PC-3 (cell line): ENCODE results near the gene CCDC54. TPM values are rescaled to one million over a fixed set of nuclear protein-coding genes. Genes with fewer than 3 reads are reported as not detected.

ENCODE experiments used
- ATAC-seq: fragments of 200-7000 bp; cut with Tn5 transposase; 2 replicates; pipeline ENCODE4 v1.9.1; 2020; ENCODE audit warnings: mild to moderate bottlenecking, moderate library complexity
- BruUV-seq: library from RNA; stranded (reverse); fragments of 400-500 nt; replicated peaks from 2 replicates; lab custom pipeline; 2021; lab: Mats Ljungman, UMichigan
- CTCF ChIA-PET: fragments of 300-600 bp; sonication (Branson Sonifier 250); formaldehyde crosslinking; loops from one replicate; lab custom pipeline; 2022; ENCODE audit warnings: antibody characterized with exemption; lab: Charles Lee
- POLR2A ChIA-PET: fragments of 300-600 bp; sonication (Branson Sonifier 250); formaldehyde crosslinking; loops from one replicate; lab custom pipeline; 2022; ENCODE audit warnings: antibody characterized with exemption; ENCODE audit not compliant: unreplicated experiment; lab: Charles Lee
- DNase-seq: peaks from one replicate; pipeline ENCODE4 v3.0.0-alpha.2; 2015
- H2AFZ ChIP-seq: fragments of 300-600 bp; sonication (generic); 2 replicates; pipeline ENCODE4 v1.6.0; 2016; ENCODE audit warnings: antibody characterized with exemption, low read length
- H3F3A ChIP-seq: fragments of 300-600 bp; sonication (generic); one replicate; pipeline ENCODE4 v1.6.0; 2017; ENCODE audit warnings: antibody characterized with exemption, low read length, control low read depth, mild to moderate bottlenecking; ENCODE audit not compliant: unreplicated experiment
- H3K27ac ChIP-seq: fragments of 300-600 bp; sonication (generic); 2 replicates; pipeline ENCODE4 v1.5.1; 2016; ENCODE audit warnings: mild to moderate bottlenecking, low read length
- H3K27me3 ChIP-seq: fragments of 300-600 bp; sonication (generic); 2 replicates; pipeline ENCODE4 v1.6.1; 2016; ENCODE audit warnings: low read length, mixed read lengths
- H3K36me3 ChIP-seq: fragments of 300-600 bp; sonication (generic); 2 replicates; pipeline ENCODE4 v1.6.1; 2016; ENCODE audit warnings: low read depth, mixed run types, low read length, mixed read lengths
- H3K4me1 ChIP-seq: fragments of 300-600 bp; sonication (generic); 2 replicates; pipeline ENCODE4 v1.5.1; 2016; ENCODE audit warnings: low read length; ENCODE audit not compliant: insufficient read depth
- H3K4me2 ChIP-seq: fragments of 300-600 bp; sonication (generic); 2 replicates; pipeline ENCODE4 v1.6.0; 2016; ENCODE audit warnings: low read length
- H3K4me3 ChIP-seq: fragments of 300-600 bp; sonication (generic); 2 replicates; pipeline ENCODE4 v1.5.1; 2016; ENCODE audit warnings: mild to moderate bottlenecking, low read length, mixed read lengths
- H3K79me2 ChIP-seq: fragments of 300-600 bp; sonication (generic); 2 replicates; pipeline ENCODE4 v1.6.1; 2017; ENCODE audit warnings: low read length, mixed read lengths
- H3K9ac ChIP-seq: fragments of 300-600 bp; sonication (generic); 2 replicates; pipeline ENCODE4 v1.6.0; 2016; ENCODE audit warnings: mild to moderate bottlenecking, low read length
- H3K9me2 ChIP-seq: fragments of 300-600 bp; sonication (generic); replicated peaks from 2 replicates; pipeline ENCODE4 v1.6.1; 2016; ENCODE audit warnings: mixed run types, low read length, mixed read lengths
- H3K9me3 ChIP-seq: fragments of 300-600 bp; sonication (generic); 2 replicates; pipeline ENCODE4 v1.6.1; 2016; ENCODE audit warnings: low read length, mixed read lengths
- H4K20me1 ChIP-seq: fragments of 300-600 bp; sonication (generic); 2 replicates; pipeline ENCODE4 v1.6.1; 2016; ENCODE audit warnings: low read length, mixed read lengths
- EZH2 ChIP-seq: fragments of 300-600 bp; sonication (generic); IDR thresholded peaks from one replicate; pipeline ENCODE4 v1.6.1; 2017; ENCODE audit warnings: antibody characterized with exemption, mild to moderate bottlenecking, low read length; ENCODE audit not compliant: unreplicated experiment
- EZH2phosphoT487 ChIP-seq: fragments of 300-600 bp; sonication (generic); IDR thresholded peaks from 2 replicates; pipeline ENCODE4 v1.6.1; 2018; ENCODE audit warnings: mild to moderate bottlenecking, antibody characterized with exemption, low read length, borderline replicate concordance
- intact Hi-C: fragments of 100-400 bp; cut with micrococcal nuclease; formaldehyde crosslinking; loops from 2 replicates; pipeline ENCODE4 v1.9.0; 2023
- total RNA-seq: library from RNA; depleted of rRNA; stranded (reverse); fragments of >200 nt; gene quantifications from 2 replicates; pipeline ENCODE4 v1.2.3, GENCODE V29; 2014
- TF ChIP-seq, protein P1 (sequence below): fragments of 300-600 bp; sonication (generic); conservative IDR thresholded peaks from 2 replicates; pipeline ENCODE4 v1.5.1; 2017; ENCODE audit warnings: antibody characterized with exemption, low read depth, mild to moderate bottlenecking, low read length

Gene CCDC54
- total RNA-seq, 1 experiment from 2014 or later: not detected

DNA sequence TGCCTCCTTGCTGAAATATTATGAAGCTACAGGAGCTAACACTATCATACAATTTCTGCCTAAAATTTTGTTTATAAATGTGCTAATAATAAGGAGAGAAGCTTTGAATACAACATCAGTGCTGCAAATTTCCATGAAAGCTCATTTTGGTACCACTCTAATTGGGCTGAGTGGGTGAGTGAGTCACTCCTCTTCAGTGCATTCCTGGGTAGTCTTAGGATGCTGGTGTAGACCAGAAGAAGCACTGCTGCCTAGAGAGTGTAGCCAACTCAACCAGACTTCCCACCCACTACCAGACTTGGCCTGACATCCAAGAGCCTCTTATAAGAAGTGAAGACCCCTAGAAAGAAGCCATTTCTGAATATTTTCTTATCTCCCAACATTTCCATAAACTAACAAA, 32.5 kb upstream of the CCDC54 start:
- no peak overlapping the region for H3K27ac ChIP-seq
- H4K20me1 ChIP-seq: no peaks in the 10 kb centered on the region
- no peaks in the 10 kb centered on the region for H3K9me3 ChIP-seq
- ChIA-PET CTCF (no interaction called here), POLR2A (no interaction called here)
- no peak for ATAC-seq
- no peak overlapping the region for H3K4me3 ChIP-seq
- H3K9me2 ChIP-seq: no peaks in the 10 kb centered on the region
- no peaks in the 10 kb centered on the region for H3K27me3 ChIP-seq
- H3F3A ChIP-seq: no peaks in the 10 kb centered on the region
- intact Hi-C loops: no loop called here
- no peak overlapping the region for H2AFZ ChIP-seq
- H3K9ac ChIP-seq: no peak overlapping the region
- no peak for DNase-seq
- no peaks in the 10 kb centered on the region for H3K36me3 ChIP-seq
- no TSS peak for BruUV-seq
- TF ChIP-seq EZH2phosphoT487 (no peak), EZH2 (no peak)
- TF ChIP-seq, protein P1, sequence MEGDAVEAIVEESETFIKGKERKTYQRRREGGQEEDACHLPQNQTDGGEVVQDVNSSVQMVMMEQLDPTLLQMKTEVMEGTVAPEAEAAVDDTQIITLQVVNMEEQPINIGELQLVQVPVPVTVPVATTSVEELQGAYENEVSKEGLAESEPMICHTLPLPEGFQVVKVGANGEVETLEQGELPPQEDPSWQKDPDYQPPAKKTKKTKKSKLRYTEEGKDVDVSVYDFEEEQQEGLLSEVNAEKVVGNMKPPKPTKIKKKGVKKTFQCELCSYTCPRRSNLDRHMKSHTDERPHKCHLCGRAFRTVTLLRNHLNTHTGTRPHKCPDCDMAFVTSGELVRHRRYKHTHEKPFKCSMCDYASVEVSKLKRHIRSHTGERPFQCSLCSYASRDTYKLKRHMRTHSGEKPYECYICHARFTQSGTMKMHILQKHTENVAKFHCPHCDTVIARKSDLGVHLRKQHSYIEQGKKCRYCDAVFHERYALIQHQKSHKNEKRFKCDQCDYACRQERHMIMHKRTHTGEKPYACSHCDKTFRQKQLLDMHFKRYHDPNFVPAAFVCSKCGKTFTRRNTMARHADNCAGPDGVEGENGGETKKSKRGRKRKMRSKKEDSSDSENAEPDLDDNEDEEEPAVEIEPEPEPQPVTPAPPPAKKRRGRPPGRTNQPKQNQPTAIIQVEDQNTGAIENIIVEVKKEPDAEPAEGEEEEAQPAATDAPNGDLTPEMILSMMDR: no peak
- H3K79me2 ChIP-seq: no peaks in the 10 kb centered on the region
- H3K4me1 ChIP-seq: no peaks in the 10 kb centered on the region
- H3K4me2 ChIP-seq: no peak overlapping the region

GRCh38 chr3:107345822-107346405, 31.3 kb upstream of the CCDC54 start:
- Histone ChIP-seq H3K4me3 (no peak overlapping the region), H3K79me2 (no peaks in the 10 kb centered on the region), H4K20me1 (no peaks in the 10 kb centered on the region), H3K36me3 (no peaks in the 10 kb centered on the region), H3K9ac (no peak overlapping the region), H3K27ac (no peak overlapping the region), H3K4me2 (no peak overlapping the region), H3K27me3 (no peaks in the 10 kb centered on the region), H3F3A (no peaks in the 10 kb centered on the region), H3K9me2 (no peaks in the 10 kb centered on the region), H2AFZ (no peak overlapping the region), H3K4me1 (no peaks in the 10 kb centered on the region), H3K9me3 (no peaks in the 10 kb centered on the region)
- TF ChIP-seq, protein P1: no peak
- no peak for TF ChIP-seq EZH2phosphoT487
- TF ChIP-seq EZH2: no peak
- no peak for DNase-seq
- no peak for ATAC-seq
- intact Hi-C loops: no loop called here
- POLR2A ChIA-PET: no interaction called here
- CTCF ChIA-PET: no interaction called here
- BruUV-seq: no TSS peak

DNA sequence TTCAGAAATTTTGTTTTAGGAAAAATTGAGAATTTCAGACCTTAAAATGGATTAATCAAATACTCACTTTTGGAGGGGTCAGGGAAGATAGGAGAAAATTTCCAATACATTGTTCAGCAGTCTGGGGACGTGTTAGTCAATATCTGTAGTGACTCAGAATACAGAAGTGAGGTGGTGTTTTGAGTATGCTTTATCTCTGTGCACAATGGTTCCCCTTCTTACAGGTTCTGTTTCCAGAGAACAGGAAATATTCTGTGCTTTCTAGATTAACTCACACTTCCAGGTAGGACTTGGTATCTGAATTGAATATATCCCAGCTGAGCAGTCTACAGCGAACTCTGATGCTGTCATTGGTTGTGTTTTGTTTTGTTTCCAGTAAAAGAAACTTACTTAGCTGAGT, 30.7 kb upstream of the CCDC54 start:
- Histone ChIP-seq H3K9me3 (no peaks in the 10 kb centered on the region), H2AFZ (no peak overlapping the region), H3K9me2 (no peaks in the 10 kb centered on the region), H3K79me2 (no peaks in the 10 kb centered on the region), H3F3A (no peaks in the 10 kb centered on the region), H3K27me3 (no peaks in the 10 kb centered on the region), H3K9ac (no peak overlapping the region), H3K4me3 (no peak overlapping the region), H3K4me2 (no peak overlapping the region), H3K4me1 (no peaks in the 10 kb centered on the region), H3K27ac (no peak overlapping the region), H3K36me3 (no peaks in the 10 kb centered on the region), H4K20me1 (no peaks in the 10 kb centered on the region)
- ATAC-seq (no peak), DNase-seq (no peak)
- ChIA-PET CTCF (no interaction called here), POLR2A (no interaction called here)
- BruUV-seq: no TSS peak
- TF ChIP-seq EZH2phosphoT487 (no peak), EZH2 (no peak)
- TF ChIP-seq, protein P1: no peak
- intact Hi-C loops: no loop called here
